Raji (cell line): ENCODE results near the gene SPACDR.
A peak's percentile ranks its signal among the peaks of the same experiment; 100 is the strongest.

ENCODE experiments used
- POLR2A ChIP-seq: IDR thresholded peaks from 2 replicates; pipeline ENCODE4 v1.6.1; 2011; ENCODE audit warnings: low read depth, low read length, control low read depth; ENCODE audit not compliant: insufficient read depth

The SPACDR gene

GRCh38 chr7:100449190-100449795 is 14.8 kb downstream of the SPACDR start:
- TF ChIP-seq POLR2A = no peak

GRCh38 chr7:100446040-100446439 is 18.0 kb downstream of the SPACDR start:
- no peak for TF ChIP-seq POLR2A

GRCh38 chr7:100444311-100445278 is 19.5 kb downstream of the SPACDR start:
- no peak for TF ChIP-seq POLR2A

GRCh38 chr7:100443096-100443840 is 20.8 kb downstream of the SPACDR start:
- no peak for TF ChIP-seq POLR2A

- TF ChIP-seq POLR2A = no peak
Measured at GRCh38 chr7:100441641-100442535, 22.2 kb downstream of the SPACDR start.

- no peak for TF ChIP-seq POLR2A
Measured at GRCh38 chr7:100438172-100438571, 25.9 kb downstream of the SPACDR start.

GRCh38 chr7:100437150-100438100 is 26.6 kb downstream of the SPACDR start:
- TF ChIP-seq POLR2A = no peak

- peak; percentile 25; the same call in 1 of the 2 replicates for TF ChIP-seq POLR2A
Measured at GRCh38 chr7:100435401-100436304, 28.4 kb downstream of the SPACDR start.

- TF ChIP-seq POLR2A = peak; percentile 9; the same call in 1 of the 2 replicates
Measured at GRCh38 chr7:100434297-100435144, 29.5 kb downstream of the SPACDR start.

GRCh38 chr7:100433592-100434296 is 30.3 kb downstream of the SPACDR start:
- TF ChIP-seq POLR2A = no peak

- TF ChIP-seq POLR2A = 0 out of 2 replicates have a peak, but pooled peaks have one; percentile 26
Measured at GRCh38 chr7:100433276-100433591, 30.8 kb downstream of the SPACDR start.
